HepG2 (cell line): ENCODE measurements around the gene NPB. TPM values are rescaled to one million over a fixed set of nuclear protein-coding genes. Genes with fewer than 3 reads are reported as not detected.
A peak's percentile ranks its signal among the peaks of the same experiment; 100 is the strongest.

Source experiments
- GABPA ChIP-seq, 2 experiments: IDR thresholded peaks; 2 replicates each; pipeline ENCODE4 v1.6.1; 2011 to 2016; ENCODE audit warnings: low read depth in 2 of 2, low read length in 1 of 2, missing biosample characterization in 1 of 2, missing genetic modification characterization in 1 of 2
- HNRNPLL ChIP-seq: fragments of 200-400 bp; formaldehyde crosslinking; IDR thresholded peaks from 2 replicates; pipeline ENCODE4 v1.6.1; 2017; ENCODE audit warnings: mild to moderate bottlenecking, low read depth, low read length; ENCODE audit not compliant: poor library complexity, severe bottlenecking
- NCOR1 ChIP-seq: fragments of 200-600 bp; sonication (generic); IDR thresholded peaks from 2 replicates; pipeline ENCODE4 v1.7.0; 2017; ENCODE audit warnings: antibody characterized with exemption, low read length, borderline replicate concordance
- SMC3 ChIP-seq: IDR thresholded peaks from 2 replicates; pipeline ENCODE4 v1.6.1; 2011; ENCODE audit warnings: low read length, improper control_type of control experiment
- TBX2 ChIP-seq: sonication (generic); formaldehyde crosslinking; IDR thresholded peaks from 2 replicates; pipeline ENCODE4 v1.5.0; 2020; ENCODE audit warnings: missing genetic modification reagents, mild to moderate bottlenecking, borderline replicate concordance
- ZFY ChIP-seq: sonication (generic); formaldehyde crosslinking; IDR thresholded peaks from 2 replicates; pipeline ENCODE4 v1.4.0; 2020; ENCODE audit warnings: missing genetic modification reagents
- ZIK1 ChIP-seq: sonication (generic); formaldehyde crosslinking; IDR thresholded peaks from 2 replicates; pipeline ENCODE4 v1.5.0; 2020; ENCODE audit warnings: mild to moderate bottlenecking, low read depth, missing genetic modification reagents, borderline replicate concordance
- ZMAT3 ChIP-seq: sonication (generic); formaldehyde crosslinking; conservative IDR thresholded peaks from 2 replicates; pipeline ENCODE4 v1.7.0; 2021; ENCODE audit warnings: missing genetic modification reagents
- ZNF317 ChIP-seq: sonication (generic); formaldehyde crosslinking; IDR thresholded peaks from 2 replicates; pipeline ENCODE4 v1.5.0; 2020; ENCODE audit warnings: mild to moderate bottlenecking, missing genetic modification reagents
- ZNF44 ChIP-seq: sonication (generic); formaldehyde crosslinking; IDR thresholded peaks from 2 replicates; pipeline ENCODE4 v1.5.1; 2020; ENCODE audit warnings: mild to moderate bottlenecking, missing genetic modification reagents
- ZNF569 ChIP-seq: sonication (generic); formaldehyde crosslinking; IDR thresholded peaks from 2 replicates; pipeline ENCODE4 v1.5.0; 2020; ENCODE audit warnings: mild to moderate bottlenecking, missing genetic modification reagents, moderate library complexity, borderline replicate concordance
- ZNF678 ChIP-seq: sonication (generic); formaldehyde crosslinking; IDR thresholded peaks from 2 replicates; pipeline ENCODE4 v1.4.0; 2020; ENCODE audit warnings: mild to moderate bottlenecking, missing genetic modification reagents
- ZNF878 ChIP-seq: sonication (generic); formaldehyde crosslinking; IDR thresholded peaks from 2 replicates; pipeline ENCODE4 v1.8.1; 2023; ENCODE audit warnings: mild to moderate bottlenecking, missing genetic modification reagents, moderate library complexity
- polyA plus RNA-seq, 8 experiments: library from polyadenylated mRNA; depleted of rRNA in 3 of 8; stranded (reverse) in 7 of 8; unstranded in 1 of 8; fragments of >200 nt; fragmentation: Illumina TruSeq in 4 of 8; extraction: Trizol in 4 of 8; gene quantifications; 2 replicates each; pipeline versions ENCODE4 v1.2.1 to v1.2.3, GENCODE V29; 2011 to 2016; ENCODE audit warnings: low read depth in 4 of 8, missing spikeins in 1 of 8, mixed read lengths in 1 of 8; ENCODE audit not compliant: insufficient read depth in 1 of 8
- total RNA-seq, 5 experiments: library from RNA; depleted of rRNA; stranded (reverse); fragments of >200 nt; fragmentation: Illumina TruSeq; extraction: Trizol; gene quantifications; 2 replicates each; pipeline ENCODE4 v1.2.3, GENCODE V29; 2016; ENCODE audit warnings: low read depth in 1 of 5
- TF ChIP-seq, protein P1 (sequence below): sonication (generic); formaldehyde crosslinking; IDR thresholded peaks from 2 replicates; pipeline ENCODE4 v1.4.0; 2020; ENCODE audit warnings: missing genetic modification reagents
- TF ChIP-seq, protein P2 (sequence below): sonication (generic); formaldehyde crosslinking; IDR thresholded peaks from 2 replicates; pipeline ENCODE4 v1.4.0; 2020; ENCODE audit warnings: low read depth, mild to moderate bottlenecking, missing genetic modification reagents
- TF ChIP-seq, protein P3 (sequence below), 2 experiments: sonication (generic) in 1 of 2; formaldehyde crosslinking in 1 of 2; IDR thresholded peaks; 2 replicates each; pipeline versions ENCODE4 v1.5.1 to v1.6.1; 2011 to 2020; ENCODE audit warnings: borderline replicate concordance in 1 of 2, low read depth in 1 of 2, low read length in 1 of 2, mild to moderate bottlenecking in 1 of 2, missing genetic modification reagents in 1 of 2, moderate library complexity in 1 of 2
- TF ChIP-seq, protein P4 (sequence below): fragments of 450-650 bp; IDR thresholded peaks from 2 replicates; pipeline ENCODE4 v1.6.1; 2017; ENCODE audit warnings: mild to moderate bottlenecking
- TF ChIP-seq, protein P5 (sequence below): sonication (generic); IDR thresholded peaks from 2 replicates; pipeline ENCODE4 v1.6.1; 2016; ENCODE audit warnings: low read depth, borderline replicate concordance

NPB gene
- total and polyA plus RNA-seq, 2 of the 13 experiments (the other 11 are each of a cell fraction or from before 2014, with no cell fraction given), result 0.11 to 0.93 TPM

DNA sequence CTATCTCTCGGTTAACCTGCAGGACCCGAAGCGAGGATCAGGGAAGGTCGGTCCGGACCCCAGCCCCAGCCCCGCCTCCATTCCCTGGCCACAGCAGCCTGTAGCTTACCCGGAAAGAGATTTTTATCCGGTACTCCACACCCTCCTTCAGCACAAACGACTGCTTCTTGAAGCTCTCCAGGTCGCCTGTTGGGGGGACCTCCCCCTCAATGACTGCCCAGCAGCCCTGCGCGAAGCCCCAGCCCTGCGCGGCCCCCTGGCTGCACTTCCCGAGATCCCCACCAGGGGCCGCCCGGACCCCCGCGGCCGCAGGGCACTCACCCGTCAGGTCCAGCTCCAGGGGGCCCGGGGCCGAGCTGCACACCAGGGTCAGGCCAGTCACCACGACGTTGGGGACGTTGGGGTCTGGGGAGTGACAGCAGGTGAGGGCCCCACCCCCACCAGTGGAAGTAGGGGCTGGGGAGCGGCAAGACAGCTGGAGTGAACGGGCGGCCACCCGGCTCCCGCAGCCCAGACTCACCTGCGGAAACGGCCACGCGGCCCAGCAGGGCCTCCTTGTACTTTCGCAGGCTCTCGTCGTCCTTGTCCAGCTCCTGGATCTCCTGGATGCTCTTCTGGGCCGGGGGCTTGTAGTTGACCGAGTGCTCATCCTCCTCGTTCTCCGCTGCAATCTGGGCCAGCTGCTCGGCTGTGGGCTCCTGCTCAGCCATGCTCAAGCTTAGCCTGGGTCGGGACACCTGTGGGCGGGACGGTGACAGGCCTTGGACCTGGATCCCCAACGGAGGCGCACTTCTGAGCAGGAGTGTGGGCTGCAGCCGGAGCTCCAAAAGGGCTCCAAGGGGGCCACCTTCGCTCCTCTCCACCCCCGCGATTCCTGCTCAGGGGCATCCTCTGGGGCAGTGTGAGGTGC lies 32.6 kb upstream of the NPB start (continued):
- TF ChIP-seq ZNF44 (0 out of 2 replicates have a peak, but pooled peaks have one; percentile 26), ZFY (CRISPR knock-in tag) (peak; percentile 14), HNRNPLL (peak; percentile 51), GABPA (IDR thresholded peaks at IDR 0.05; ENCODE audit: low read depth, low read length) (no peak), GABPA (CRISPR knock-in tag; IDR thresholded peaks at IDR 0.05; ENCODE audit: low read depth) (no peak), ZNF569 (CRISPR knock-in tag) (no peak), ZMAT3 (no peak; the same call in 1 of the 2 replicates), NCOR1 (0 out of 2 replicates have a peak, but pooled peaks have one; percentile 27), SMC3 (no peak; the same call in 1 of the 2 replicates), ZNF678 (CRISPR knock-in tag) (no peak), ZNF878 (CRISPR knock-in tag) (0 out of 2 replicates have a peak, but pooled peaks have one; percentile 51), ZIK1 (CRISPR knock-in tag) (0 out of 2 replicates have a peak, but pooled peaks have one; percentile 32), ZNF317 (CRISPR knock-in tag) (no peak), TBX2 (CRISPR knock-in tag) (0 out of 2 replicates have a peak, but pooled peaks have one; percentile 21)
- TF ChIP-seq, protein P1, sequence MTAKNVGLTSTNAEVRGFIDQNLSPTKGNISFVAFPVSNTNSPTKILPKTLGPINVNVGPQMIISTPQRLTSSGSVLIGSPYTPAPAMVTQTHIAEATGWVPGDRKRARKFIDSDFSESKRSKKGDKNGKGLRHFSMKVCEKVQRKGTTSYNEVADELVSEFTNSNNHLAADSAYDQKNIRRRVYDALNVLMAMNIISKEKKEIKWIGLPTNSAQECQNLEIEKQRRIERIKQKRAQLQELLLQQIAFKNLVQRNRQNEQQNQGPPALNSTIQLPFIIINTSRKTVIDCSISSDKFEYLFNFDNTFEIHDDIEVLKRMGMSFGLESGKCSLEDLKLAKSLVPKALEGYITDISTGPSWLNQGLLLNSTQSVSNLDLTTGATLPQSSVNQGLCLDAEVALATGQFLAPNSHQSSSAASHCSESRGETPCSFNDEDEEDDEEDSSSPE (CRISPR knock-in tag), result peak; percentile 14; the same call in 1 of the 2 replicates
- TF ChIP-seq, protein P2, sequence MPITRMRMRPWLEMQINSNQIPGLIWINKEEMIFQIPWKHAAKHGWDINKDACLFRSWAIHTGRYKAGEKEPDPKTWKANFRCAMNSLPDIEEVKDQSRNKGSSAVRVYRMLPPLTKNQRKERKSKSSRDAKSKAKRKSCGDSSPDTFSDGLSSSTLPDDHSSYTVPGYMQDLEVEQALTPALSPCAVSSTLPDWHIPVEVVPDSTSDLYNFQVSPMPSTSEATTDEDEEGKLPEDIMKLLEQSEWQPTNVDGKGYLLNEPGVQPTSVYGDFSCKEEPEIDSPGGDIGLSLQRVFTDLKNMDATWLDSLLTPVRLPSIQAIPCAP (CRISPR knock-in tag), result no peak
- TF ChIP-seq, protein P3, sequence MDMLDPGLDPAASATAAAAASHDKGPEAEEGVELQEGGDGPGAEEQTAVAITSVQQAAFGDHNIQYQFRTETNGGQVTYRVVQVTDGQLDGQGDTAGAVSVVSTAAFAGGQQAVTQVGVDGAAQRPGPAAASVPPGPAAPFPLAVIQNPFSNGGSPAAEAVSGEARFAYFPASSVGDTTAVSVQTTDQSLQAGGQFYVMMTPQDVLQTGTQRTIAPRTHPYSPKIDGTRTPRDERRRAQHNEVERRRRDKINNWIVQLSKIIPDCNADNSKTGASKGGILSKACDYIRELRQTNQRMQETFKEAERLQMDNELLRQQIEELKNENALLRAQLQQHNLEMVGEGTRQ (IDR thresholded peaks at IDR 0.05; ENCODE audit: low read depth, low read length), result no peak
- TF ChIP-seq, protein P3 (CRISPR knock-in tag; IDR thresholded peaks at IDR 0.05; ENCODE audit: borderline replicate concordance), result no peak
- TF ChIP-seq, protein P4, sequence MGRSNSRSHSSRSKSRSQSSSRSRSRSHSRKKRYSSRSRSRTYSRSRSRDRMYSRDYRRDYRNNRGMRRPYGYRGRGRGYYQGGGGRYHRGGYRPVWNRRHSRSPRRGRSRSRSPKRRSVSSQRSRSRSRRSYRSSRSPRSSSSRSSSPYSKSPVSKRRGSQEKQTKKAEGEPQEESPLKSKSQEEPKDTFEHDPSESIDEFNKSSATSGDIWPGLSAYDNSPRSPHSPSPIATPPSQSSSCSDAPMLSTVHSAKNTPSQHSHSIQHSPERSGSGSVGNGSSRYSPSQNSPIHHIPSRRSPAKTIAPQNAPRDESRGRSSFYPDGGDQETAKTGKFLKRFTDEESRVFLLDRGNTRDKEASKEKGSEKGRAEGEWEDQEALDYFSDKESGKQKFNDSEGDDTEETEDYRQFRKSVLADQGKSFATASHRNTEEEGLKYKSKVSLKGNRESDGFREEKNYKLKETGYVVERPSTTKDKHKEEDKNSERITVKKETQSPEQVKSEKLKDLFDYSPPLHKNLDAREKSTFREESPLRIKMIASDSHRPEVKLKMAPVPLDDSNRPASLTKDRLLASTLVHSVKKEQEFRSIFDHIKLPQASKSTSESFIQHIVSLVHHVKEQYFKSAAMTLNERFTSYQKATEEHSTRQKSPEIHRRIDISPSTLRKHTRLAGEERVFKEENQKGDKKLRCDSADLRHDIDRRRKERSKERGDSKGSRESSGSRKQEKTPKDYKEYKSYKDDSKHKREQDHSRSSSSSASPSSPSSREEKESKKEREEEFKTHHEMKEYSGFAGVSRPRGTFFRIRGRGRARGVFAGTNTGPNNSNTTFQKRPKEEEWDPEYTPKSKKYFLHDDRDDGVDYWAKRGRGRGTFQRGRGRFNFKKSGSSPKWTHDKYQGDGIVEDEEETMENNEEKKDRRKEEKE, result no peak
- TF ChIP-seq, protein P5, sequence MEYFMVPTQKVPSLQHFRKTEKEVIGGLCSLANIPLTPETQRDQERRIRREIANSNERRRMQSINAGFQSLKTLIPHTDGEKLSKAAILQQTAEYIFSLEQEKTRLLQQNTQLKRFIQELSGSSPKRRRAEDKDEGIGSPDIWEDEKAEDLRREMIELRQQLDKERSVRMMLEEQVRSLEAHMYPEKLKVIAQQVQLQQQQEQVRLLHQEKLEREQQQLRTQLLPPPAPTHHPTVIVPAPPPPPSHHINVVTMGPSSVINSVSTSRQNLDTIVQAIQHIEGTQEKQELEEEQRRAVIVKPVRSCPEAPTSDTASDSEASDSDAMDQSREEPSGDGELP, result peak; percentile 38; the same call in 1 of the 2 replicates
